Adrenal gland (tissue), 12 donors: Measurements from ENCODE around the gene ZNF133. TPM values are rescaled to one million over a fixed set of nuclear protein-coding genes. Genes with fewer than 3 reads are reported as not detected.

Experiments
- DNase-seq, 7 donors: peaks; one replicate each; pipeline ENCODE4 v3.0.0-alpha.2; 2019 to 2020
- H3K27ac ChIP-seq, 5 donors: fragments of 200-600 bp; sonication (generic) in 4 of 5; 1 replicate in 3 of 5; 2 replicates in 2 of 5; pipeline versions ENCODE4 v1.5.1 to v1.8.0; 2016 to 2020; ENCODE audit warnings: mild to moderate bottlenecking in 1 of 5
- H3K27me3 ChIP-seq: fragments of 200-600 bp; 2 replicates; pipeline ENCODE4 v1.8.0; 2021
- H3K36me3 ChIP-seq, 2 donors: fragments of 200-600 bp; replicated peaks in 1 of 2; 1 replicate in 1 of 2; 2 replicates in 1 of 2; pipeline versions ENCODE4 v1.5.1 to v1.8.0; 2018 to 2022
- H3K4me1 ChIP-seq, 2 donors: fragments of 200-600 bp; replicated peaks in 1 of 2; 1 replicate in 1 of 2; 2 replicates in 1 of 2; pipeline versions ENCODE4 v1.5.1 to v1.8.0; 2018 to 2021
- H3K4me3 ChIP-seq, 4 donors: fragments of 200-600 bp; sonication (generic) in 3 of 4; one replicate each; pipeline ENCODE4 v1.5.1; 2016 to 2018
- H3K9me3 ChIP-seq, 3 donors: fragments of 200-600 bp; sonication (generic) in 1 of 3; replicated peaks in 1 of 3; 1 replicate in 2 of 3; 2 replicates in 1 of 3; pipeline versions ENCODE4 v1.5.1 to v1.8.0; 2016 to 2021
- POLR2A ChIP-seq, 2 donors: fragments of 450-650 bp; IDR thresholded peaks; one replicate each; pipeline ENCODE4 v1.6.1; 2017; ENCODE audit warnings: antibody characterized with exemption in 2 of 2, mild to moderate bottlenecking in 2 of 2, moderate library complexity in 1 of 2
- WGBS, 4 donors: extraction: QIAGEN DNeasy Blood & Tissue Kit in 2 of 4; methylation state at CpG; one replicate each; pipeline versions ENCODE4 v1.1.5 to v1.1.7; 2013 to 2017; 5-methylcytosine and 5-hydroxymethylcytosine counted together
- intact Hi-C, 2 donors: fragments of 100-400 bp; cut with DNase I; formaldehyde crosslinking; loops; one replicate each; pipeline versions ENCODE4 v1.14.1 to v1.15.0; 2022 to 2023
- polyA plus RNA-seq, 3 donors: library from polyadenylated mRNA; stranded (reverse); fragments of 200-250 nt in 2 of 3; fragments of 350-450 nt in 1 of 3; fragmentation: Illumina TruSeq in 1 of 3; extraction: RNeasy Lipid Tissue Mini Kit (QIAGEN cat#74804) in 1 of 3; gene quantifications; one replicate each; pipeline ENCODE4 v1.2.3, GENCODE V29; 2013 to 2014
- total RNA-seq, 9 donors: library from RNA; depleted of rRNA in 4 of 9; stranded (reverse); fragments of >200 nt in 4 of 9; fragments of 120-200 nt in 1 of 9; fragmentation: NEBNext Ultra II Directional in 1 of 9; extraction: Animal tissue kit (Norgen Biotek cat#: 25700) in 1 of 9; gene quantifications; one replicate each; pipeline versions ENCODE4 v1.1.0 to v1.2.4, GENCODE V29; 2013 to 2023
- TF ChIP-seq, protein P1 (sequence below), 6 experiments: fragments of 450-650 bp in 4 of 6; fragments of 200-600 bp in 2 of 6; sonication (generic) in 1 of 6; IDR thresholded peaks; 1 replicate in 5 of 6; 2 replicates in 1 of 6; pipeline versions ENCODE4 v1.5.1 to v1.8.0; 2016 to 2021; ENCODE audit warnings: antibody characterized with exemption in 6 of 6, mild to moderate bottlenecking in 2 of 6, moderate library complexity in 1 of 6
- donor health status: healthy with polysubstance abuse.
- donor health status: Bipolar disorder and iron deficiency.
- donor health status: DM: yes; HTN: yes; CAD: no.
- donor health status: DM: no; HTN: no; CAD: no.
- donor health status: DM: no; HTN: no; CAD: no.
- donor health status: DM: yes; HTN: yes; CAD: no.

The ZNF133 gene
- total and polyA plus RNA-seq, 12 donors, result 7.1 to 54.9 (median 13.4) TPM

GRCh38 chr20:18250217-18250616, 38.1 kb upstream of the ZNF133 start:
- Histone ChIP-seq H3K4me1 (no peaks in the 10 kb centered on the region), H3K27ac (no peak overlapping the region), H3K4me3 (no peak overlapping the region), H3K9me3 (no peaks in the 10 kb centered on the region), H3K36me3 (no peaks in the 10 kb centered on the region), H3K27me3 (no peaks in the 10 kb centered on the region)
- 75 to 86% (median 84%) methylated on average over 3 of the region's 3 CpGs for WGBS, 4 donors
- TF ChIP-seq, protein P1, sequence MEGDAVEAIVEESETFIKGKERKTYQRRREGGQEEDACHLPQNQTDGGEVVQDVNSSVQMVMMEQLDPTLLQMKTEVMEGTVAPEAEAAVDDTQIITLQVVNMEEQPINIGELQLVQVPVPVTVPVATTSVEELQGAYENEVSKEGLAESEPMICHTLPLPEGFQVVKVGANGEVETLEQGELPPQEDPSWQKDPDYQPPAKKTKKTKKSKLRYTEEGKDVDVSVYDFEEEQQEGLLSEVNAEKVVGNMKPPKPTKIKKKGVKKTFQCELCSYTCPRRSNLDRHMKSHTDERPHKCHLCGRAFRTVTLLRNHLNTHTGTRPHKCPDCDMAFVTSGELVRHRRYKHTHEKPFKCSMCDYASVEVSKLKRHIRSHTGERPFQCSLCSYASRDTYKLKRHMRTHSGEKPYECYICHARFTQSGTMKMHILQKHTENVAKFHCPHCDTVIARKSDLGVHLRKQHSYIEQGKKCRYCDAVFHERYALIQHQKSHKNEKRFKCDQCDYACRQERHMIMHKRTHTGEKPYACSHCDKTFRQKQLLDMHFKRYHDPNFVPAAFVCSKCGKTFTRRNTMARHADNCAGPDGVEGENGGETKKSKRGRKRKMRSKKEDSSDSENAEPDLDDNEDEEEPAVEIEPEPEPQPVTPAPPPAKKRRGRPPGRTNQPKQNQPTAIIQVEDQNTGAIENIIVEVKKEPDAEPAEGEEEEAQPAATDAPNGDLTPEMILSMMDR (IDR thresholded peaks at IDR 0.05), result no peak
- no peak for TF ChIP-seq POLR2A (IDR thresholded peaks at IDR 0.05)
- DNase-seq, result no peak
- intact Hi-C loops, result no loop called here

GRCh38 chr20:18252597-18253451, 35.5 kb upstream of the ZNF133 start:
- WGBS, 4 donors, result 83 to 88% (median 86%) methylated on average over 17 to 20 of the region's 20 CpGs
- intact Hi-C loops, result no loop called here

DNA sequence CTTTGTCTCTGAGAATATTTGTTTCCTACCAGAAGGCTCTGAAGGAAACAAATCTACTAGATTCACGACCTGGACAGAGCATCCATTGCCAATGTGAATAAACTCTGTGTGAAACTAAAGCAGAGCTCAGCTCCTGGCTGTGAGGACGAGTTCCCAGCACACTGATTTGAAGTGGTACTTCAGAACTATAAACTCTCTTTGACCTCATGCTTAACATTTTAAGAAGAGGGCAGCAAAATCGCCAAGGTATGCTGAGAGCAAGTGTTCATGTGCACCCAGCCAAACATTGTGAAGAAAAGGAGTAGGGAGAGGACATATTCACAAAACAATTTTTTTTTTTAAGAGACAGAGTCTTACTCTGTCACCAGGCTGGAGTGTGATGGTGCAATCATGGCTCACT, 33.7 kb upstream of the ZNF133 start:
- no peak for DNase-seq
- no peaks in the 10 kb centered on the region for H3K27me3 ChIP-seq
- intact Hi-C loops, result no loop called here
- no peak overlapping the region for H3K4me3 ChIP-seq
- H3K27ac ChIP-seq, result no peak overlapping the region
- H3K9me3 ChIP-seq, result no peaks in the 10 kb centered on the region
- TF ChIP-seq POLR2A (IDR thresholded peaks at IDR 0.05), result no peak
- TF ChIP-seq, protein P1 (IDR thresholded peaks at IDR 0.05), result no peak
- H3K36me3 ChIP-seq, result no peaks in the 10 kb centered on the region
- no peaks in the 10 kb centered on the region for H3K4me1 ChIP-seq
- 46 to 70% (median 57%) methylated on average over 2 to 3 of the region's 3 CpGs for WGBS, 4 donors

More at GRCh38 chr20:18252597-18253451, 35.5 kb upstream of the ZNF133 start:
- Histone ChIP-seq H3K36me3 (no peaks in the 10 kb centered on the region), H3K9me3 (no peaks in the 10 kb centered on the region), H3K4me3 (no peak overlapping the region), H3K27me3 (no peaks in the 10 kb centered on the region), H3K4me1 (no peaks in the 10 kb centered on the region), H3K27ac (no peak overlapping the region)
- no peak for TF ChIP-seq POLR2A (IDR thresholded peaks at IDR 0.05)
- TF ChIP-seq, protein P1 (IDR thresholded peaks at IDR 0.05), result no peak
- no peak for DNase-seq

GRCh38 chr20:18255526-18255925, 32.8 kb upstream of the ZNF133 start:
- Histone ChIP-seq H3K27me3 (no peaks in the 10 kb centered on the region), H3K4me1 (no peaks in the 10 kb centered on the region), H3K9me3 (no peaks in the 10 kb centered on the region), H3K4me3 (no peak overlapping the region), H3K36me3 (no peaks in the 10 kb centered on the region), H3K27ac (no peak overlapping the region)
- TF ChIP-seq, protein P1 (IDR thresholded peaks at IDR 0.05), result no peak
- no peak for TF ChIP-seq POLR2A (IDR thresholded peaks at IDR 0.05)
- DNase-seq, result no peak
- WGBS, 4 donors, result 87 to 100% (median 90%) methylated on average over 1 of the region's 1 CpG
- intact Hi-C loops, result no loop called here
